Upper lobe of left lung (tissue), 6 donors: ENCODE data around the gene C2orf42. TPM values are rescaled to one million over a fixed set of nuclear protein-coding genes. Genes with fewer than 3 reads are reported as not detected.
"Not testable (repeated sequence)": the region's sequence is repeated elsewhere in the genome, so short reads cannot be mapped to it uniquely, and the experiment has no call there.

Source experiments
- ATAC-seq, 2 donors: fragments of 200-7000 bp; cut with Tn5 transposase; one replicate each; pipeline ENCODE4 v1.9.1; 2022; ENCODE audit warnings: mild to moderate bottlenecking in 2 of 2, moderate library complexity in 2 of 2; ENCODE audit not compliant: low FRiP score in 2 of 2
- DNase-seq, 2 donors: peaks; one replicate each; pipeline ENCODE4 v3.0.0-alpha.2; 2019 to 2020
- H3K27ac ChIP-seq, 4 donors: fragments of 200-600 bp; sonication (generic); one replicate each; pipeline ENCODE4 v1.5.1; 2016 to 2019
- H3K27me3 ChIP-seq, 4 donors: fragments of 200-600 bp; sonication (generic); one replicate each; pipeline ENCODE4 v1.5.1; 2017 to 2019
- H3K36me3 ChIP-seq, 4 donors: fragments of 200-600 bp; sonication (generic); one replicate each; pipeline ENCODE4 v1.5.1; 2016 to 2019
- H3K4me1 ChIP-seq, 4 donors: fragments of 200-600 bp; sonication (generic); one replicate each; pipeline ENCODE4 v1.5.1; 2018 to 2019
- H3K4me3 ChIP-seq, 4 donors: fragments of 200-600 bp; sonication (generic); one replicate each; pipeline ENCODE4 v1.5.1; 2017 to 2019; ENCODE audit warnings: mild to moderate bottlenecking in 2 of 4, moderate library complexity in 1 of 4
- H3K9me3 ChIP-seq, 4 donors: fragments of 200-600 bp; sonication (generic); one replicate each; pipeline ENCODE4 v1.5.1; 2018 to 2019
- CTCF ChIP-seq, 6 experiments: fragments of 450-650 bp in 4 of 6; fragments of 200-600 bp in 2 of 6; sonication (generic) in 2 of 6; IDR thresholded peaks; one replicate each; pipeline ENCODE4 v1.5.1; 2016 to 2019; ENCODE audit warnings: antibody characterized with exemption in 6 of 6
- EP300 ChIP-seq, 4 donors: sonication (generic); formaldehyde crosslinking; IDR thresholded peaks; one replicate each; pipeline ENCODE4 v1.5.1; 2017; ENCODE audit warnings: antibody characterized with exemption in 4 of 4, control low read depth in 2 of 4
- POLR2A ChIP-seq, 4 donors: fragments of 450-650 bp; IDR thresholded peaks; one replicate each; pipeline ENCODE4 v1.5.1; 2016 to 2017; ENCODE audit warnings: antibody characterized with exemption in 4 of 4, mild to moderate bottlenecking in 2 of 4
- POLR2AphosphoS5 ChIP-seq, 2 donors: sonication (generic); formaldehyde crosslinking; IDR thresholded peaks; one replicate each; pipeline ENCODE4 v1.5.1; 2017; ENCODE audit warnings: antibody characterized with exemption in 2 of 2
- WGBS, 2 donors: methylation state at CpG; one replicate each; pipeline ENCODE4 v1.1.5; 2017 to 2018; 5-methylcytosine and 5-hydroxymethylcytosine counted together
- total RNA-seq, 6 donors: library from RNA; depleted of rRNA in 4 of 6; stranded (reverse); fragments of >200 nt in 4 of 6; gene quantifications; one replicate each; pipeline versions ENCODE4 v1.1.0 to v1.2.1, GENCODE V29; 2016 to 2021
- donor health status: DM: no; HTN: no; CAD: no; lungs with moderate emphysema.
- donor health status: DM: no; HTN: yes; CAD: no; lungs with severe emphysema.

Gene C2orf42
- total RNA-seq, 6 donors from 2014 or later: 7.8 to 15.0 (median 12.4) TPM

- H3K36me3 ChIP-seq: no peaks in the 10 kb centered on the region
- ATAC-seq (no peak), DNase-seq (no peak)
- peaks cover 6 to 23% (median 18%) of the 10 kb centered on the region in 4 donors for H3K4me1 ChIP-seq
- WGBS, 2 donors: 67 to 82% methylated on average over 5 of the region's 5 CpGs
- H3K4me3 ChIP-seq: no peak overlapping the region
- H3K27me3 ChIP-seq: no peaks in the 10 kb centered on the region
- peak overlapping the region in 2 of 4 donors; percentile 57 to 58 for H3K27ac ChIP-seq
- H3K9me3 ChIP-seq: no peaks in the 10 kb centered on the region
- TF ChIP-seq CTCF (IDR thresholded peaks at IDR 0.05) (no peak), POLR2AphosphoS5 (IDR thresholded peaks at IDR 0.05) (no peak), EP300 (IDR thresholded peaks at IDR 0.05) (no peak)
Measured at GRCh38 chr2:70103531-70104061, 87.2 kb downstream of the C2orf42 start.

GRCh38 chr2:70102323-70102905 is 88.4 kb downstream of the C2orf42 start:
- H3K27ac ChIP-seq, ATAC-seq, H3K4me3 ChIP-seq, H3K9me3 ChIP-seq, H3K36me3 ChIP-seq, H3K27me3 ChIP-seq: not testable (repeated sequence)
- peaks cover 0 to 15% (median 10%) of the 10 kb centered on the region in 4 donors for H3K4me1 ChIP-seq
- peak; percentile 10 to 61 for DNase-seq
- WGBS, 2 donors: 94 to 98% methylated on average over 25 to 29 of the region's 29 CpGs

- not testable (repeated sequence) for H3K36me3 ChIP-seq, ATAC-seq
Measured at GRCh38 chr2:70101686-70102085, 89.1 kb downstream of the C2orf42 start.

GRCh38 chr2:70101174-70101573 is 89.6 kb downstream of the C2orf42 start:
- no peak for ATAC-seq
- Histone ChIP-seq H3K4me1 (peaks cover under 1 to 18% (median 10%) of the 10 kb centered on the region in 4 donors), H3K27me3 (no peaks in the 10 kb centered on the region), H3K4me3 (no peak overlapping the region), H3K9me3 (no peaks in the 10 kb centered on the region), H3K27ac (no peak overlapping the region), H3K36me3 (no peaks in the 10 kb centered on the region)
- TF ChIP-seq EP300 (IDR thresholded peaks at IDR 0.05) (no peak), POLR2AphosphoS5 (IDR thresholded peaks at IDR 0.05) (no peak), CTCF (IDR thresholded peaks at IDR 0.05) (no peak), POLR2A (IDR thresholded peaks at IDR 0.05) (no peak)
- WGBS, 2 donors: 97 to 98% methylated on average over 6 of the region's 6 CpGs
- no peak for DNase-seq

More at GRCh38 chr2:70101686-70102085, 89.1 kb downstream of the C2orf42 start:
- not testable (repeated sequence) for H3K9me3 ChIP-seq, DNase-seq, H3K27me3 ChIP-seq, H3K4me3 ChIP-seq, H3K27ac ChIP-seq
- H3K4me1 ChIP-seq: peaks cover 0 to 15% (median 10%) of the 10 kb centered on the region in 4 donors
- WGBS, 2 donors: 92 to 93% methylated on average over 11 of the region's 11 CpGs

Other genes with a start within 250 kb of the C2orf42 start
- gene ASPRV1, start 229.4 kb downstream of the C2orf42 start, total RNA-seq: 1 to 10 TPM; 1.0 to 2.1 (median 1.4) TPM
- 100 to 1,000 TPM; 126 to 384 (median 236) TPM for gene PCBP1, start 103.5 kb downstream of the C2orf42 start, total RNA-seq
- 100 to 1,000 TPM in 3 of 6 donors, 10 to 100 TPM in 3; 51.4 to 292 (median 101) TPM for gene TIA1, start 57.6 kb upstream of the C2orf42 start, total RNA-seq
- 100 to 1,000 TPM in 4 of 6 donors, 10 to 100 TPM in 2; 33.5 to 125 (median 112) TPM for gene PCYOX1, start 67.1 kb upstream of the C2orf42 start, total RNA-seq
- gene SNRPG, start 102.7 kb upstream of the C2orf42 start, total RNA-seq: 100 to 1,000 TPM in 2 of 6 donors, 10 to 100 TPM in 4; 13.6 to 109 (median 86.1) TPM
- 10 to 100 TPM; 19.5 to 26.4 (median 23.1) TPM for gene FAM136A, start 111.0 kb upstream of the C2orf42 start, total RNA-seq